Body of pancreas (tissue), 4 donors: Measurements from ENCODE around the gene HOXC12. TPM values are rescaled to one million over a fixed set of nuclear protein-coding genes. Genes with fewer than 3 reads are reported as not detected.

Experiments used
- ATAC-seq: fragments of 150-250 bp; one replicate; pipeline ENCODE4 v1.9.1; 2016
- DNase-seq, 4 donors: peaks; one replicate each; pipeline ENCODE4 v3.0.0-alpha.2; 2019
- H3K27ac ChIP-seq, 4 donors: fragments of 200-600 bp; sonication (generic); 1 replicate in 3 of 4; 2 replicates in 1 of 4; pipeline versions ENCODE4 v1.5.1 to v1.6.1; 2016 to 2019; ENCODE audit warnings: mild to moderate bottlenecking in 1 of 4, mixed read lengths in 1 of 4, moderate library complexity in 1 of 4
- H3K27me3 ChIP-seq, 2 donors: fragments of 200-600 bp; sonication (generic); one replicate each; pipeline ENCODE4 v1.6.0; 2016; ENCODE audit warnings: mild to moderate bottlenecking in 1 of 2
- H3K36me3 ChIP-seq, 2 donors: fragments of 200-600 bp; sonication (generic); replicated peaks in 1 of 2; 2 replicates each; pipeline ENCODE4 v1.5.1; 2016; ENCODE audit warnings: low read depth in 2 of 2; ENCODE audit not compliant: insufficient read depth in 1 of 2
- H3K4me1 ChIP-seq: fragments of 200-600 bp; sonication (generic); one replicate; pipeline ENCODE4 v1.6.0; 2016
- H3K4me3 ChIP-seq, 2 donors: fragments of 200-600 bp; sonication (generic); 1 replicate in 1 of 2; 2 replicates in 1 of 2; pipeline ENCODE4 v1.5.1; 2016 to 2019
- H3K9me3 ChIP-seq, 3 donors: fragments of 200-600 bp; sonication (generic); 1 replicate in 2 of 3; 2 replicates in 1 of 3; pipeline ENCODE4 v1.5.1; 2016
- POLR2A ChIP-seq, 3 donors: fragments of 450-650 bp; IDR thresholded peaks; one replicate each; pipeline ENCODE4 v1.6.1; 2016; ENCODE audit warnings: antibody characterized with exemption in 3 of 3, mild to moderate bottlenecking in 2 of 3
- WGBS, 2 donors: methylation state at CpG; one replicate each; pipeline ENCODE4 v1.1.5; 2017; 5-methylcytosine and 5-hydroxymethylcytosine counted together
- intact Hi-C: fragments of 100-400 bp; cut with DNase I; formaldehyde crosslinking; loops from one replicate; pipeline ENCODE4 v1.15.1; 2023
- total RNA-seq, 2 donors: library from RNA; depleted of rRNA; stranded (reverse); fragments of >200 nt; gene quantifications; one replicate each; pipeline ENCODE4 v1.1.0, GENCODE V29; 2016
- TF ChIP-seq, protein P1 (sequence below), 7 experiments: fragments of 450-650 bp in 4 of 7; fragments of 200-600 bp in 3 of 7; sonication (generic) in 3 of 7; IDR thresholded peaks; one replicate each; pipeline ENCODE4 v1.5.1; 2016 to 2019; ENCODE audit warnings: antibody characterized with exemption in 7 of 7

HOXC12 gene
- total RNA-seq, 2 donors from 2014 or later, result not detected

GRCh38 chr12:53931844-53932581 is 22.7 kb upstream of the HOXC12 start:
- TF ChIP-seq, protein P1, sequence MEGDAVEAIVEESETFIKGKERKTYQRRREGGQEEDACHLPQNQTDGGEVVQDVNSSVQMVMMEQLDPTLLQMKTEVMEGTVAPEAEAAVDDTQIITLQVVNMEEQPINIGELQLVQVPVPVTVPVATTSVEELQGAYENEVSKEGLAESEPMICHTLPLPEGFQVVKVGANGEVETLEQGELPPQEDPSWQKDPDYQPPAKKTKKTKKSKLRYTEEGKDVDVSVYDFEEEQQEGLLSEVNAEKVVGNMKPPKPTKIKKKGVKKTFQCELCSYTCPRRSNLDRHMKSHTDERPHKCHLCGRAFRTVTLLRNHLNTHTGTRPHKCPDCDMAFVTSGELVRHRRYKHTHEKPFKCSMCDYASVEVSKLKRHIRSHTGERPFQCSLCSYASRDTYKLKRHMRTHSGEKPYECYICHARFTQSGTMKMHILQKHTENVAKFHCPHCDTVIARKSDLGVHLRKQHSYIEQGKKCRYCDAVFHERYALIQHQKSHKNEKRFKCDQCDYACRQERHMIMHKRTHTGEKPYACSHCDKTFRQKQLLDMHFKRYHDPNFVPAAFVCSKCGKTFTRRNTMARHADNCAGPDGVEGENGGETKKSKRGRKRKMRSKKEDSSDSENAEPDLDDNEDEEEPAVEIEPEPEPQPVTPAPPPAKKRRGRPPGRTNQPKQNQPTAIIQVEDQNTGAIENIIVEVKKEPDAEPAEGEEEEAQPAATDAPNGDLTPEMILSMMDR (IDR thresholded peaks at IDR 0.05), result no peak
- no peak for TF ChIP-seq POLR2A (IDR thresholded peaks at IDR 0.05)
- DNase-seq, result no peak

GRCh38 chr12:53932915-53933314 is 21.8 kb upstream of the HOXC12 start:
- ATAC-seq (no peak), DNase-seq (no peak)
- Histone ChIP-seq H3K36me3 (no peaks in the 10 kb centered on the region), H3K4me1 (peaks cover 8% of the 10 kb centered on the region), H3K4me3 (no peak overlapping the region), H3K27me3 (peaks cover 0 to 40% of the 10 kb centered on the region in 2 donors), H3K9me3 (no peaks in the 10 kb centered on the region), H3K27ac (no peak overlapping the region)
- whole genome bisulfite sequencing, 2 donors, result 48 to 59% methylated on average over 4 of the region's 4 CpGs
- intact Hi-C loops, result no loop called here
- no peak for TF ChIP-seq POLR2A (IDR thresholded peaks at IDR 0.05)
- TF ChIP-seq, protein P1 (IDR thresholded peaks at IDR 0.05), result no peak

More at GRCh38 chr12:53931844-53932581, 22.7 kb upstream of the HOXC12 start:
- Histone ChIP-seq H3K27me3 (peaks cover 0 to 38% of the 10 kb centered on the region in 2 donors), H3K4me3 (no peak overlapping the region), H3K9me3 (no peaks in the 10 kb centered on the region), H3K36me3 (no peaks in the 10 kb centered on the region), H3K27ac (no peak overlapping the region), H3K4me1 (peaks cover 7% of the 10 kb centered on the region)
- intact Hi-C loops, result no loop called here
- no peak for ATAC-seq
- WGBS, 2 donors, result 29 to 40% methylated on average over 4 of the region's 4 CpGs

DNA sequence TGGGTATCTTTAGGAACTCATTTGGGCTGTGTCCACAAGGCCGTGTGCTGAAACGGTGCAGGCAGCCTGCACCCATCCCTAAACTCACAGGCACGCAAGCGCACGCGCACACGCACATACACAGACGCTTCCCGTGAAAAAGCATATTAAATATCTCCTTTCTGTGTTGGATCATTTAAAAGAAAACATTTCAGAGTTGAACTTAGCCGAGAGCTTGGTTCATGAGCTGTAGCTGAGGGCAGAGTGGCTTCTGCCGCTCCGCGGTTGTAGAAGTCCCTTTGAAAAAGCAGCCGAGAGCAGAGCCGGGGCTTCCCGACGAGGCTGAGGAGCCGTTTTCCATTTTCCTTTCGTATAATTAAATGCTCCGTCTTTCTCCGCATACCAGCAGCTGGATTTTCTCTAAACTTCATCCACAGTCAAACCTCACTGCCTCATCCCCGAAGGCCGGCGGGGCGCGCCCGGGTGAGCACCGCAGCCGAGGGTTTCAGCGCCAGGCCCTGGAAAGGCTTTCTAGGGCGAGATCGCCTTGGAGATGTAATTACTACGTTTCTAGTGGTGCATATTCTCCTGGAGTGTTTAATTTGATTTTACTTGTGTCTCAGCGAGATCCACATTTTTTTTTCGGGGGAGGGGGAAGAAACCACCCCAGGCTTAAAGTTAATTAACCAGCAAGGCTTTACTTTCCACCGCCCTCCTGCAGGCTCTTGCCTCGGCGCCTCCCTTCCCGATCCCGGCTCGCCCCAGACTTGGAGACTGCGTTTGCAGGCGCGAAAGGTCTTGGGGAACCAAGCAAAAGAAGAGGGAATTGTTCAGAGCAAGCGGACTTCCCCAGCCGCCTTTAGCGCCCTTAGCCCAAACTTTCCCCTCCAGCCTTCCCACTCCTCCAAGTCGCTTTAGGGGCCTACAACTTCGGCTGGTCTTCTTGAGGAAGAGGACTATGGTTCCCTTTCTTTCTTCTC is 19.0 kb upstream of the HOXC12 start:
- H3K27ac ChIP-seq, result no peak overlapping the region
- DNase-seq (no peak), ATAC-seq (no peak)
- 9 to 11% methylated on average over 49 of the region's 49 CpGs for WGBS, 2 donors
- H3K4me3 ChIP-seq, result no peak overlapping the region
- TF ChIP-seq, protein P1 (IDR thresholded peaks at IDR 0.05), result no peak
- no peak for TF ChIP-seq POLR2A (IDR thresholded peaks at IDR 0.05)
- peaks cover 0 to 51% of the 10 kb centered on the region in 2 donors for H3K27me3 ChIP-seq
- no peaks in the 10 kb centered on the region for H3K9me3 ChIP-seq
- intact Hi-C loops, result no loop called here
- H3K36me3 ChIP-seq, result no peaks in the 10 kb centered on the region
- peaks cover 24% of the 10 kb centered on the region for H3K4me1 ChIP-seq

DNA sequence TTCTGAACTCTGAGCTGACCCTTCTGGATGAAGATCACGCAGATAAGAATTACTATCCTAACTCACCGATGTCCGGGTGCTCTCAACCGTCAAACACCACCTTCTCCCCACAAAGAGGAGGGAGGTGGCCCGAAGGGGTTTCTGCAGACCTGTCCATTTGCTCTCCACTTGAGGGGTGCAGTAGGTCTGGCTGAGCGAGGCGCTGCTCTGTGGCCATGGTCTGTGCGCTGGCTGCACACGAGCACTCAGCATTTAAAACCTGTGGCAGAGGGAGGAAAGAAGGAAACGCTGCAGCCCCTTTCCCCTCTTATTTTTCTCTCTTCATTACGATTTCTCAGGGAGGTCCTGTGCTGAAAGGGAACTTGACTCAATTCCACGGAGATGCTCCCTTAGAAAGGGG is 17.6 kb upstream of the HOXC12 start:
- peaks cover 24% of the 10 kb centered on the region for H3K4me1 ChIP-seq
- WGBS, 2 donors, result 14 to 15% methylated on average over 12 of the region's 12 CpGs
- no peak overlapping the region for H3K27ac ChIP-seq
- no peak for ATAC-seq
- TF ChIP-seq, protein P1 (IDR thresholded peaks at IDR 0.05), result no peak
- H3K9me3 ChIP-seq, result no peaks in the 10 kb centered on the region
- H3K27me3 ChIP-seq, result peaks cover 0 to 51% of the 10 kb centered on the region in 2 donors
- no peak for DNase-seq
- intact Hi-C loops, result no loop called here
- H3K36me3 ChIP-seq, result no peaks in the 10 kb centered on the region
- no peak overlapping the region for H3K4me3 ChIP-seq
